Measurements from ENCODE around the gene COMMD9.

COMMD9 gene

GRCh38 chr11:36257351-36257750 lies 31.9 kb downstream of the COMMD9 start:
- no peak for DNase-seq (ENCODE audit: low read depth in 1 of 2, low spot score in 1 of 2)

GRCh38 chr11:36254713-36255112 lies 34.5 kb downstream of the COMMD9 start:
- no peak for DNase-seq (ENCODE audit: low read depth in 1 of 2, low spot score in 1 of 2)

GRCh38 chr11:36253238-36253637 lies 36.0 kb downstream of the COMMD9 start:
- no peak for DNase-seq (ENCODE audit: low read depth in 1 of 2, low spot score in 1 of 2)

- DNase-seq (ENCODE audit: low read depth in 1 of 2, low spot score in 1 of 2), result no peak
Measured at GRCh38 chr11:36251823-36252222, 37.4 kb downstream of the COMMD9 start.

- DNase-seq (ENCODE audit: low read depth in 1 of 2, low spot score in 1 of 2), result no peak
Measured at GRCh38 chr11:36249246-36249645, 40.0 kb downstream of the COMMD9 start.

GRCh38 chr11:36248436-36248835 lies 40.8 kb downstream of the COMMD9 start:
- no peak for DNase-seq (ENCODE audit: low read depth in 1 of 2, low spot score in 1 of 2)

- no peak for DNase-seq (ENCODE audit: low read depth in 1 of 2, low spot score in 1 of 2)
Measured at GRCh38 chr11:36247493-36247892, 41.7 kb downstream of the COMMD9 start.

- no peak for DNase-seq (ENCODE audit: low read depth in 1 of 2, low spot score in 1 of 2)
Measured at GRCh38 chr11:36243641-36244040, 45.6 kb downstream of the COMMD9 start.

- no peak for DNase-seq (ENCODE audit: low read depth in 1 of 2, low spot score in 1 of 2)
Measured at GRCh38 chr11:36241497-36241896, 47.7 kb downstream of the COMMD9 start.

- no peak for DNase-seq (ENCODE audit: low read depth in 1 of 2, low spot score in 1 of 2)
Measured at GRCh38 chr11:36240801-36241200, 48.4 kb downstream of the COMMD9 start.

GRCh38 chr11:36240173-36240572 lies 49.1 kb downstream of the COMMD9 start:
- no peak for DNase-seq (ENCODE audit: low read depth in 1 of 2, low spot score in 1 of 2)

- DNase-seq (ENCODE audit: low read depth in 1 of 2, low spot score in 1 of 2), result no peak
Measured at GRCh38 chr11:36239636-36240035, 49.6 kb downstream of the COMMD9 start.

- DNase-seq (ENCODE audit: low read depth in 1 of 2, low spot score in 1 of 2), result no peak
Measured at GRCh38 chr11:36238881-36239280, 50.3 kb downstream of the COMMD9 start.

- DNase-seq (ENCODE audit: low read depth in 1 of 2, low spot score in 1 of 2), result no peak
Measured at GRCh38 chr11:36238036-36238631, 51.1 kb downstream of the COMMD9 start.

- no peak for DNase-seq (ENCODE audit: low read depth in 1 of 2, low spot score in 1 of 2)
Measured at GRCh38 chr11:36237391-36237790, 51.8 kb downstream of the COMMD9 start.

GRCh38 chr11:36235750-36236149 lies 53.5 kb downstream of the COMMD9 start:
- no peak for DNase-seq (ENCODE audit: low read depth in 1 of 2, low spot score in 1 of 2)

- no peak for DNase-seq (ENCODE audit: low read depth in 1 of 2, low spot score in 1 of 2)
Measured at GRCh38 chr11:36234825-36235224, 54.4 kb downstream of the COMMD9 start.

GRCh38 chr11:36233204-36233603 lies 56.0 kb downstream of the COMMD9 start:
- DNase-seq (ENCODE audit: low read depth in 1 of 2, low spot score in 1 of 2), result no peak

- DNase-seq (ENCODE audit: low read depth in 1 of 2, low spot score in 1 of 2), result no peak
Measured at GRCh38 chr11:36230779-36231699, 58.2 kb downstream of the COMMD9 start.

GRCh38 chr11:36229091-36229705 lies 60.0 kb downstream of the COMMD9 start:
- no peak for DNase-seq (ENCODE audit: low read depth in 1 of 2, low spot score in 1 of 2)

GRCh38 chr11:36228689-36229088 lies 60.5 kb downstream of the COMMD9 start:
- DNase-seq (ENCODE audit: low read depth in 1 of 2, low spot score in 1 of 2), result no peak

GRCh38 chr11:36227044-36227443 lies 62.2 kb downstream of the COMMD9 start:
- no peak for DNase-seq (ENCODE audit: low read depth in 1 of 2, low spot score in 1 of 2)

All from stimulated activated CD4-positive, alpha-beta T cell treated with anti-CD3 and anti-CD28 coated beads, Interleukin-15, amount 100 ng/mL, for 1 hour (primary cell).